Pancreas (tissue), 10 donors: ENCODE results near the gene ANK2. TPM values are rescaled to one million over a fixed set of nuclear protein-coding genes. Genes with fewer than 3 reads are reported as not detected.
A peak's percentile ranks its signal among the peaks of the same experiment; 100 is the strongest.

Source experiments
- ATAC-seq, 4 donors: fragments of 200-7000 bp; cut with Tn5 transposase; one replicate each; pipeline versions ENCODE4 v1.8.0 to v1.9.1; 2020; ENCODE audit warnings: mild to moderate bottlenecking in 4 of 4, moderate library complexity in 4 of 4
- DNase-seq, 6 donors: peaks; one replicate each; pipeline ENCODE4 v3.0.0-alpha.2; 2020
- FAIRE-seq: peaks from 2 replicates; lab custom pipeline; 2012; peaks lifted over from hg19 to GRCh38; lab: Jason Lieb, UNC
- H3K27ac ChIP-seq, 4 donors: fragments of 200-600 bp; sonication (generic); 1 replicate in 3 of 4; 2 replicates in 1 of 4; pipeline versions ENCODE4 v1.5.0 to v1.8.0; 2020
- H3K27me3 ChIP-seq, 4 donors: fragments of 200-600 bp; one replicate each; pipeline ENCODE4 v1.8.0; 2021
- H3K36me3 ChIP-seq, 3 donors: fragments of 200-600 bp; sonication (generic) in 1 of 3; one replicate each; pipeline versions ENCODE4 v1.5.0 to v1.8.0; 2020 to 2021
- H3K4me1 ChIP-seq, 3 donors: fragments of 200-600 bp; one replicate each; pipeline ENCODE4 v1.8.0; 2021
- H3K4me3 ChIP-seq, 4 donors: fragments of 200-600 bp; sonication (generic) in 2 of 4; one replicate each; pipeline versions ENCODE4 v1.5.0 to v1.8.0; 2020 to 2021
- H3K9me3 ChIP-seq, 4 donors: fragments of 200-600 bp; one replicate each; pipeline ENCODE4 v1.8.0; 2021
- WGBS, 2 donors: extraction: QIAGEN DNeasy Blood & Tissue Kit; methylation state at CpG; one replicate each; pipeline ENCODE4 v1.1.7; 2013; 5-methylcytosine and 5-hydroxymethylcytosine counted together
- intact Hi-C, 3 donors: fragments of 100-400 bp; cut with DNase I; formaldehyde crosslinking; loops; one replicate each; pipeline versions ENCODE4 v1.11.1 to v1.14.2; 2022
- polyA plus RNA-seq, 2 donors: library from polyadenylated mRNA; stranded (reverse); fragments of 200-250 nt; gene quantifications; one replicate each; pipeline ENCODE4 v1.2.3, GENCODE V29; 2013
- total RNA-seq, 6 donors: library from RNA; stranded (reverse); fragmentation: NEBNext Ultra II Directional in 4 of 6; extraction: Animal tissue kit (Norgen Biotek cat#: 25700) in 4 of 6; gene quantifications; one replicate each; pipeline versions ENCODE4 v1.2.1 to v1.2.4, GENCODE V29; 2021 to 2023
- TF ChIP-seq, protein P1 (sequence below), 4 donors: fragments of 200-600 bp; sonication (generic) in 3 of 4; IDR thresholded peaks; one replicate each; pipeline versions ENCODE4 v1.5.0 to v1.8.0; 2021; ENCODE audit warnings: antibody characterized with exemption in 4 of 4
- donor health status: healthy with polysubstance abuse.
- donor health status: DM: no; HTN: no; CAD: no; lungs with moderate emphysema.
- donor health status: DM: no; HTN: no; CAD: no.
- donor health status: control.
- donor health status: control.
- donor health status: Bipolar disorder and iron deficiency.
- donor health status: DM: yes; HTN: yes; CAD: no.
- donor health status: DM: no; HTN: no; CAD: no.
- donor health status: DM: no; HTN: no; CAD: no.
- donor health status: DM: yes; HTN: yes; CAD: no.

The ANK2 gene
- total and polyA plus RNA-seq, 8 donors = 1.0 to 4.2 (median 2.7) TPM

DNA sequence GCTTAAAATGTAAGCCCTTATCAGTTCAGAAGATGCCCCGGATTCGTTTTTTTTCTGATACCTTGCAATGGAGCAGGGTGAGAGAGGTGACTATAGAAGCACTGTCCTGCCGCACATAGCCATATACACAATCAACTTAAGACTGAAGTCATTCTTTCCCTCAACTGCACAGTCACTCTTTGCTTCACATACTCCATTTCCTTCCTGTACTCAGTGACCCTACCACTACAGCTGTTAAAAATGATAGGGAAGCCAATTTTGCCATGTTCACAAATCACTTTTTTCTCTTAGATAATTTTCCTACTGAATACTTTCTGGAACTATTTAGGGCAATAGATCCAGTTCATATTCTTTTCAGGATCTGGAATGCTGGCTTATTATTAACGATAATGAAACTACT, 300.0 kb downstream of the ANK2 start:
- intact Hi-C loops = no loop called here
- TF ChIP-seq, protein P1, sequence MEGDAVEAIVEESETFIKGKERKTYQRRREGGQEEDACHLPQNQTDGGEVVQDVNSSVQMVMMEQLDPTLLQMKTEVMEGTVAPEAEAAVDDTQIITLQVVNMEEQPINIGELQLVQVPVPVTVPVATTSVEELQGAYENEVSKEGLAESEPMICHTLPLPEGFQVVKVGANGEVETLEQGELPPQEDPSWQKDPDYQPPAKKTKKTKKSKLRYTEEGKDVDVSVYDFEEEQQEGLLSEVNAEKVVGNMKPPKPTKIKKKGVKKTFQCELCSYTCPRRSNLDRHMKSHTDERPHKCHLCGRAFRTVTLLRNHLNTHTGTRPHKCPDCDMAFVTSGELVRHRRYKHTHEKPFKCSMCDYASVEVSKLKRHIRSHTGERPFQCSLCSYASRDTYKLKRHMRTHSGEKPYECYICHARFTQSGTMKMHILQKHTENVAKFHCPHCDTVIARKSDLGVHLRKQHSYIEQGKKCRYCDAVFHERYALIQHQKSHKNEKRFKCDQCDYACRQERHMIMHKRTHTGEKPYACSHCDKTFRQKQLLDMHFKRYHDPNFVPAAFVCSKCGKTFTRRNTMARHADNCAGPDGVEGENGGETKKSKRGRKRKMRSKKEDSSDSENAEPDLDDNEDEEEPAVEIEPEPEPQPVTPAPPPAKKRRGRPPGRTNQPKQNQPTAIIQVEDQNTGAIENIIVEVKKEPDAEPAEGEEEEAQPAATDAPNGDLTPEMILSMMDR (IDR thresholded peaks at IDR 0.05) = no peak

DNA sequence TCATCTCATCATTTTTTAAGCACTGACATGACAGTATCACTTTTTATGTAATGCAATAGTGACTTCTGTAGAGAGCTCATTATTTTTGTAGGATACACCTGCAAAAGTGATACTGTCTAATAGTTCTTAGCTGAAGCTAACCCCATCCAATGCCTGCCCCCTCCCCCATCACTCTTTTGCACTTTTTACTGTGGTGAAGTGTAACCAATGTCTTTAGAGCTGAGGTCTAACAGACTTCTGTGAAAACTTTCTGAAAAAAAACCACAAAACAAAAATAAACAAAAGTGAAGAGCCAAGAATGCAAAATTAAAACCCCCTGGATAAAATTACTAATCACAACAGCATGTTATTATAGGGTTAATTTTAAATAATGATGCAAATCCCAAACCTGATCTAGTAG, 301.1 kb downstream of the ANK2 start:
- TF ChIP-seq, protein P1 (IDR thresholded peaks at IDR 0.05) = no peak
- Histone ChIP-seq H3K27me3 (no peaks in the 10 kb centered on the region), H3K9me3 (no peaks in the 10 kb centered on the region), H3K27ac (no peak overlapping the region), H3K4me1 (no peaks in the 10 kb centered on the region), H3K4me3 (no peak overlapping the region), H3K36me3 (no peaks in the 10 kb centered on the region)
- intact Hi-C loops = no loop called here
- ATAC-seq (no peak), FAIRE-seq (no peak), DNase-seq (no peak)

More for the DNA sequence above, 300.0 kb downstream of the ANK2 start:
- Histone ChIP-seq H3K36me3 (no peaks in the 10 kb centered on the region), H3K4me1 (no peaks in the 10 kb centered on the region), H3K4me3 (no peak overlapping the region), H3K27me3 (no peaks in the 10 kb centered on the region), H3K9me3 (no peaks in the 10 kb centered on the region), H3K27ac (no peak overlapping the region)
- ATAC-seq (no peak), FAIRE-seq (no peak), DNase-seq (no peak)
- 53 to 77% methylated on average over 4 of the region's 4 CpGs for WGBS, 2 donors

DNA sequence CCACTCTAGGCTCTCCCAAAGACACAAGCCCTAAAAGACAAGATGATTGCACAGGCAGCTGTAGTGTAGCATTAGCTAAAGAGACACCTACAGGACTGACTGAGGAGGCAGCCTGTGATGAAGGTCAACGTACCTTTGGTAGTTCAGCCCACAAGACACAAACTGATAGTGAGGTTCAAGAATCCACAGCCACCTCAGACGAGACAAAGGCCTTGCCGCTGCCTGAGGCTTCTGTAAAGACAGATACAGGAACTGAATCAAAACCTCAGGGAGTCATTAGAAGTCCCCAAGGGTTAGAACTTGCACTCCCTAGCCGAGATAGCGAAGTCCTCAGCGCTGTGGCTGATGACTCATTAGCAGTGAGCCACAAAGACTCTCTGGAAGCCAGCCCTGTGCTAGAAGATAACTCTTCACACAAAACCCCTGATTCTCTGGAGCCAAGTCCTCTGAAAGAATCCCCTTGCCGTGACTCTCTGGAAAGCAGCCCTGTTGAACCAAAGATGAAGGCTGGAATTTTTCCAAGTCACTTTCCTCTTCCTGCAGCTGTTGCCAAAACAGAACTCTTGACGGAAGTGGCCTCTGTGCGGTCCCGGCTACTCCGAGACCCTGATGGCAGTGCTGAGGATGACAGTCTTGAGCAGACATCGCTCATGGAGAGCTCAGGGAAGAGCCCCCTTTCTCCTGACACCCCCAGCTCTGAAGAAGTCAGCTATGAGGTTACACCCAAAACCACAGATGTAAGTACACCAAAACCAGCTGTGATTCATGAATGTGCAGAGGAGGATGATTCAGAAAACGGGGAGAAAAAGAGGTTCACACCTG, 306.3 kb downstream of the ANK2 start:
- no peaks in the 10 kb centered on the region for H3K36me3 ChIP-seq
- WGBS, 2 donors = 61 to 72% methylated on average over 13 of the region's 13 CpGs
- TF ChIP-seq, protein P1 (IDR thresholded peaks at IDR 0.05) = no peak
- FAIRE-seq = no peak
- H3K4me1 ChIP-seq = no peaks in the 10 kb centered on the region
- intact Hi-C loops = no loop called here
- no peak overlapping the region for H3K4me3 ChIP-seq
- no peaks in the 10 kb centered on the region for H3K27me3 ChIP-seq
- H3K9me3 ChIP-seq = no peaks in the 10 kb centered on the region
- no peak overlapping the region for H3K27ac ChIP-seq
- DNase-seq = peak in 1 of 6 donors; percentile 19
- peak in 3 of 4 donors; percentile 61 to 80 (median 72) for ATAC-seq

GRCh38 chr4:113356453-113356852, 307.0 kb downstream of the ANK2 start:
- FAIRE-seq = no peak

More at GRCh38 chr4:113356453-113356852, 307.0 kb downstream of the ANK2 start:
- H3K4me1 ChIP-seq = no peaks in the 10 kb centered on the region
- WGBS, 2 donors = 58 to 74% methylated on average over 3 of the region's 3 CpGs
- ATAC-seq = no peak
- no peak overlapping the region for H3K27ac ChIP-seq
- DNase-seq = no peak
- intact Hi-C loops = no loop called here
- no peaks in the 10 kb centered on the region for H3K27me3 ChIP-seq
- TF ChIP-seq, protein P1 (IDR thresholded peaks at IDR 0.05) = no peak
- H3K4me3 ChIP-seq = no peak overlapping the region
- H3K36me3 ChIP-seq = no peaks in the 10 kb centered on the region
- no peaks in the 10 kb centered on the region for H3K9me3 ChIP-seq
